Adipocyte (in vitro differentiated cells): Measurements from ENCODE around the gene IER2.
A peak's percentile ranks its signal among the peaks of the same experiment; 100 is the strongest.
"Not testable (repeated sequence)": the region's sequence is repeated elsewhere in the genome, so short reads cannot be mapped to it uniquely, and the experiment has no call there.

Experiments
- DNase-seq: peaks from one replicate; pipeline ENCODE4 v3.0.0-alpha.2; 2015; ENCODE audit warnings: low read depth
- H3K27me3 ChIP-seq: replicated peaks from 2 replicates; pipeline ENCODE4 v1.7.0; 2013; ENCODE audit warnings: mild to moderate bottlenecking, low read length, moderate library complexity; ENCODE audit not compliant: control insufficient read depth, insufficient read depth
- H3K36me3 ChIP-seq: 2 replicates; pipeline ENCODE4 v1.7.0; 2013; ENCODE audit warnings: low read length, mild to moderate bottlenecking, moderate library complexity; ENCODE audit not compliant: control insufficient read depth, insufficient read depth, severe bottlenecking
- H3K4me1 ChIP-seq: 2 replicates; pipeline ENCODE4 v1.7.0; 2013; ENCODE audit warnings: mild to moderate bottlenecking, low read length, moderate library complexity; ENCODE audit not compliant: control insufficient read depth, insufficient read depth
- H3K4me3 ChIP-seq: 2 replicates; pipeline ENCODE4 v1.7.0; 2013; ENCODE audit warnings: mild to moderate bottlenecking, low read length, moderate library complexity
- H3K9ac ChIP-seq: 2 replicates; pipeline ENCODE4 v1.7.0; 2013; ENCODE audit warnings: mild to moderate bottlenecking, low read length, moderate library complexity
- H3K9me3 ChIP-seq: 2 replicates; pipeline ENCODE4 v1.7.0; 2013; ENCODE audit warnings: mild to moderate bottlenecking, low read length, moderate library complexity; ENCODE audit not compliant: control insufficient read depth

Gene IER2

DNA sequence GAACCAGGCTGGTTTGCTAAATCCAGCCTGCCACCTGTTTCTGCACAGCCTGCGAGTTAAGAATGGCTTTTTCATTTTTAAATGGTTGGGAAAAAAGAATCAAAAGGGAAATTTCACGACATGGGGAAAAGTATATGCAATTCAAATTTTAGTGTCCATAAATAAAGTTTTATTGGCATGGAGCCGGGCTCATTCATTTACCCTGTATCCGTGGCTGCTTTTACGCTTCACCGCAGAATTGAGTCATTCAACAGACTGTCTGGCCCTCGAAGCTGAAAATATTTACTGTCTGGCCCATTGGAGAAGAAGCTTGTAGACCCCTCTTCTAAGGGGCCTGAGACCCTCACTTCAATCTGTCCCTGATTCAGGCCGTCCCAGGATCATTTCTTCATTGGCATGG, 26.1 kb downstream of the IER2 start:
- H3K9ac ChIP-seq: no peak overlapping the region
- DNase-seq: no peak
- no peaks in the 10 kb centered on the region for H3K27me3 ChIP-seq
- peaks cover 14% of the 10 kb centered on the region for H3K4me1 ChIP-seq
- H3K9me3 ChIP-seq: no peaks in the 10 kb centered on the region
- no peak overlapping the region for H3K4me3 ChIP-seq
- no peaks in the 10 kb centered on the region for H3K36me3 ChIP-seq

DNA sequence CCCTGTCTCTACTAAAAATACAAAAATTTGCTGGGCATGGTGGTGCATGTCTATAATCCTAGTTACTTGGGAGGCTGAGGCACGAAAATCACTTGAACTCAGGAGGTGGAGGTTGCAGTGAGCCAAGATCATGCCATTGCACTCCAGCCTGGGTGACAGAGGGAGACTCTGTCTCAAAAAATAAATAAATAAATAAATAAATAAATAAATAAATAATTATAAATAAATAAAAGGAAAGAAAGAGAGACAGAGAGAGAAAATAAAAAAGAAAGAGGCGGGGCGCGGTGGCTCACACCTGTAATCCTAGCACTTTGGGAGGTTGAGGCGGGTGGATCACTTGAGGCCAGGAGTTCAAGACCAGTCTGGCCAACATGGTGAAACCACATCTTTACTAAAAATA, 27.4 kb downstream of the IER2 start:
- peaks cover 15% of the 10 kb centered on the region for H3K4me1 ChIP-seq
- H3K36me3 ChIP-seq, H3K9ac ChIP-seq, H3K9me3 ChIP-seq, H3K4me3 ChIP-seq, DNase-seq, H3K27me3 ChIP-seq: not testable (repeated sequence)

DNA sequence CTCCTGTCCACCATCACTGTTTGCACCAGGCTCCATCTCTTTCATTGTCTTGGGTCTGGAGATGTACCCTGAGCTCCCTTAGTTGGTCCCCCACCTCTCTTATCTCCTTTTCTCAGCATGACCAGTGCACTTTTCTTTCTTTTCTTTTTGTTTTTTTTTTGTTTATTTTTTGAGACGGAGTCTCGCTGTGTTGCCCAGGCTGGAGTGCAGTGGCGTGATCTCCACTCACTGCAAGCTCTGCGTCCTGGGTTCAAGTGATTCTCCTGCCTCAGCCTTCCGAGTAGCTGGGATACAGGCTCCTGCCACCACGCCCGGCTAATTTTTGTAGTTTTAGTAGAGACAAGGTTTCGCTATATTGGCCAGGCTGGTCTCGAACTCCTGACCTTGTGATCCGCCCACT, 28.1 kb downstream of the IER2 start:
- not testable (repeated sequence) for H3K9me3 ChIP-seq, H3K9ac ChIP-seq, DNase-seq, H3K4me3 ChIP-seq, H3K27me3 ChIP-seq, H3K4me1 ChIP-seq, H3K36me3 ChIP-seq

DNA sequence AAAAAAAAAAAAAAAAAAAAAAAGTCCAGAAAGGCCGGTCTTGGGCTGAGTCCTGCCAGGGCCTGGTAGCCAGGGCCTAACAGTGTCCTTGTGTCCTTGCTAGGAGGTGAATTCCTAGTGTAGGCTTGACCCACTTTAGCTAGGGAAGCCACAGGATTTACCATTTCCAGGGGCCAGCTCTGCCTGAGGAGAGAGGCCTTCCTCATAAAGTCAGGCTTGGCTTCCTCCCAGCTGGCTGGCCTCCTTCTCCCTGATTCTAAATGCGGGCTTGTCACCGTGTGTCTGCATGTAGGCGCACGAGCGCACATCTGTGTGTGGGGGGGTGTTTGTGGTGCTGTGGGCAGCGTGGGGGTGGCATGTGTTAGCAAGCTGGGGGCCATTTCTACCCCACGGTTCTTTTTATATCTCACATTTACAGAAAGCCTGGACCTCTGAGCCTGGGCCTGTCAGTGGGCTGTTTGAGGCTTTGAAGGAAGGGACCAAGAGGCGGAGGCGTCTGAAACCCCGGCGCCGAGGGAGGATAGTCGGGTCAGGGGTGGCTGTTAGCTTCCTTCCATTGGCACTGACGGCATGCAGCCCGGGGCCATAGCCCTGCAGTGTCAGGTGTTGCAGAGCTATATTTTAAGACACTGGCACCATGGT, 31.7 kb downstream of the IER2 start:
- DNase-seq: peak; percentile 68
- Histone ChIP-seq H3K27me3 (no peaks in the 10 kb centered on the region), H3K4me3 (no peak overlapping the region), H3K9me3 (no peaks in the 10 kb centered on the region), H3K36me3 (no peaks in the 10 kb centered on the region), H3K4me1 (peaks cover 8% of the 10 kb centered on the region), H3K9ac (peak overlapping the region; percentile 64)

DNA sequence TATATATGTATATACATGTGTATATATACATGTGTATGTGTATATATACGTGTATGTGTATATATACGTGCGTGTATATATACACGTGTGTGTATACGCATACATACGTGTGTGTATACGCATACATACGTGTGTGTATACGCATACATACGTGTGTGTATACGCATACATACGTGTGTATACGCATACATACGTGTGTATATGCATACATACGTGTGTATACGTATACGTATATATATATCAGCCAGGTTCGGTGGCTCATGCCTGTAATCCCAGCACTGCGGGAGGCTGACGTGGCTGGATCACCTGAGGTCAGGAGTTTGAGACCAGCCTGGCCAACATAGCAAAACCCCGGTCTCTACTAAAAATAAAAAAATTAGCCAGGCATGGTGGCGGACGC, 34.7 kb downstream of the IER2 start:
- H3K36me3 ChIP-seq, H3K9me3 ChIP-seq, DNase-seq, H3K4me1 ChIP-seq, H3K4me3 ChIP-seq, H3K9ac ChIP-seq, H3K27me3 ChIP-seq: not testable (repeated sequence)

DNA sequence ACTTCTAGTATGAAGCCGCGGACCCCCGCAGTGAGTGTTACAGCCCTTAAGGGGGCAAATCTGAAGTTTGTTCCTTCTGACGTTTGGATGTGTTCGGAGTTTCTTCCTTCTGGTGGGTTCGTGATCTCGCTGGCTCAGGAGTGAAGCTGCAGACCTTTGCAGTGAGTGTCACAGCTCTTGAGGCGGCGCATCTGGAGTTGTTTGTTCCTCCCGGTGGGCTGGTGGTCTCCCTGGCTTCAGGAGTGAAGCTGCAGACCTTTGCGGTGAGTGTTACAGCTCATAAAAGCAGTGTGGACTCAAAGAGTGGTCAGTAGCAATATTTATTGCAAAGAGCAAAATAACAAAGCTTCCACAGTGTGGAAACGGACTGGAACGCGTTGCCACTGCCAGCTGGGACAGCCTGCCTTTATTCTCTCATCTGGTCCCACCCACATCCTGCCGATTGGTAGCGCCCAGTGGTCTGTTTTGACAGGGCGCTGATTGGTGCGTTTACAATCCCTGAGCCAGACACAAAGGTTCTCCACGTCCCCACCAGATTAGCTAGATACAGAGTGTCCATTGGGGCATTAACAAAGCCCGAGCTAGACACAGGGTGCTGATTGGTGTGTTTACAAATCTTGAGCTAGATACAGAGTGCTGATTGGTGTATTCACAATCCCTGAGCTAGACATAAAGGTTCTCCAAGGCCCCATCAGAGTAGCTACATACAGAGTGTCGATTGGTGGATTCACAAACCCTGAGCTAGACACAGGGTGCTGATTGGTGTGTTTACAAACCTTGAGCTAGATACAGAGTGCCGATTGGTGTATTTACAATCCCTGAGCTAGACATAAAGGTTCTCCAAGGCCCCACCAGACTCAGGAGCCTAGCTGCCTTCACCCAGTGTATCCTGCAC, 35.8 kb downstream of the IER2 start:
- H3K27me3 ChIP-seq, H3K9ac ChIP-seq, H3K4me3 ChIP-seq, H3K36me3 ChIP-seq, H3K9me3 ChIP-seq, DNase-seq, H3K4me1 ChIP-seq: not testable (repeated sequence)

DNA sequence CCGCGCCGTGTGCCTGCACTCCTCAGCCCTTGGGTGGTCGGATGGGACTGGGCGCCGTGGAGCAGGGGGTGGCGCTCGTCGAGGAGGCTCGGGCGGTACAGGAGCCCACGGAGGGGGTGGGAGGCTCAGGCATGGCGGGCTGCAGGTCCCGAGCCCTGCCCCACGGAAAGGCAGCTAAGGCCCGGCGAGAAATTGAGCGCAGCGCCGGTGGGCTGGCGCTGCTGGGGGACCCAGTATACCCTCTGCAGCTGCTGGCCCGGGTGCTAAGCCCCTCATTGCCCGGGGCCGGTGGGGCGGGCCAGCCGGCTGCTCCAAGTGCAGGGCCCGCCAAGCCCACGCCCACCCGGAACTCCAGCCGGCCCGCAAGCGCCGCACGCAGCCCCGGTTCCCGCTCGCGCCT, 36.5 kb downstream of the IER2 start:
- not testable (repeated sequence) for H3K36me3 ChIP-seq, H3K27me3 ChIP-seq, H3K4me3 ChIP-seq, H3K9ac ChIP-seq, DNase-seq, H3K9me3 ChIP-seq, H3K4me1 ChIP-seq

DNA sequence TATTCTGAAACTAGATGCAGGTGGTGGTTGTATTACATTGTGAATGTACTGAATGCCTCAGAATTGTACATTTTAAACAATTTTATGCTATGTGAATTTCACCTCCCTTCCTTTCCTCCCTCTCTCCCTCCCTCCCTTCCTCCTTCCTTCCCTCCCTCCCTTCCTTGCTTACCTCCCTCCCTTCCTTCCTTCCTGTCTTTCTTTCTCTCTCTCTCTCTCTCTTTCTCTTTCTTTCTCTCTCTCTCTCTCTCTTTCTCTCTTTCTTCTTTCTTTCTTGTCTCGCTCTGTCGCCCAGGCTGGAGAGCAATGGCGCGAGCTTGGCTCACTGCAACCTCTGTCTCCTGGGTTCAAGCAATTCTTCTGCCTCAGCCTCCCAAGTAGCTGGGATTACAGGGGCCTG, 37.2 kb downstream of the IER2 start:
- H3K27me3 ChIP-seq: no peaks in the 10 kb centered on the region
- no peak overlapping the region for H3K4me3 ChIP-seq
- H3K4me1 ChIP-seq: no peaks in the 10 kb centered on the region
- H3K9ac ChIP-seq: no peak overlapping the region
- DNase-seq: no peak
- no peaks in the 10 kb centered on the region for H3K9me3 ChIP-seq
- no peaks in the 10 kb centered on the region for H3K36me3 ChIP-seq

DNA sequence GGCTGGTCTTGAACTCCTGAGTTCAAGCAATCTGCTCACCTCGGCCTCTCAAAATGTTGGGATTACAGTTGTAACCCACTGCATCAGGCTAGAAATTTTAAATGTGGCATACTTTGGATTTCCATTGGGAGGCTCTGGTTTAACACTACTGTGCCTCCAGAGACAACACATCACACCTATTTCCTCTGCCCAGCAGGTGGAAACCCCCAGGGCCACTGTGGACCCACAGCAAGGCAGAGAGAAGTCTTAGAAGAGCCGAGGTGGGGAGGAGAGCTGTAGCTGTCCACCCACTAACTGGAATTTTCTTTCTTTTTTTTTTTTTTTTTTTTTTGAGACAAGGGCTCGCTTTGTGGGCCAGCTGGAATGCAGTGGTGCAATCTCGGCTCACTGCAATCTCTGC, 39.4 kb downstream of the IER2 start:
- no peak overlapping the region for H3K4me3 ChIP-seq
- H3K27me3 ChIP-seq: no peaks in the 10 kb centered on the region
- no peak overlapping the region for H3K9ac ChIP-seq
- no peaks in the 10 kb centered on the region for H3K36me3 ChIP-seq
- no peak for DNase-seq
- H3K9me3 ChIP-seq: no peaks in the 10 kb centered on the region
- no peaks in the 10 kb centered on the region for H3K4me1 ChIP-seq

DNA sequence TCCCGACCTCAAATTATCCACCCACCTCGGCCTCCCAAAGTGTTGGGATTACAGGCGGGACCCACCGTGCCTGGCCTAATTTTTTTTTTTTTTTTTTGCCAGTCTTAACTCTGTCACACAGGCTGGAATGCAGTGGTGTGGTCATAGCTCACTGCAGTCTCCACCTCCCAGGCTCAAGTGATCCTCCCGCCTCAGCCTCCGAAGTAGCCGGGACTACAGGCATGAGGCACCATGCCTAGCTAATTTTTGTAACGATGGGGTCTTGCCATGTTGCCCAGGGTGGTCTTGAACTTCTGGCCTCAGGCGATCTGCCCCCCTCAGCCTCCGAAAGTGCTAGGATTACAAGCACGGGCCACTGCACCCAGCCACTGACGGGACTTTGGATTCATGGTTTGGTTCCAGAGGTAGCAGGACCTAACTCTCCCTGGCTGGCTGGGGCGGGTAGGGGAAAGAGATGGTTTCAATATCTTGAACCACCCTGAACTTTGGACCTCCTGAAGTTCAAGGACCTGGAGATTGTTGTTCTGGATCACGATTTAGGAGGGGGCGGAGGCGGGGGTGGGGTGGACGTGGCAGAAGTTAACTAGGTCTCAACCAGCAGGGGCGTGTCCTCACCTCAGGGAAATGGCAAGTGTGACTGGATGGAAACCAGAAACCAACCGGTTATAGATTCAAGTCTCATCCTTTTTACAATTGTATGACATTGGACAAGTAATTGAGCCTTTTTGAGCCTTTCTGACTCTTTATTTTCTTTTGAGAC, 40.8 kb downstream of the IER2 start:
- Histone ChIP-seq H3K27me3 (no peaks in the 10 kb centered on the region), H3K4me1 (no peaks in the 10 kb centered on the region), H3K9ac (no peak overlapping the region), H3K36me3 (no peaks in the 10 kb centered on the region), H3K9me3 (no peaks in the 10 kb centered on the region), H3K4me3 (no peak overlapping the region)
- no peak for DNase-seq

DNA sequence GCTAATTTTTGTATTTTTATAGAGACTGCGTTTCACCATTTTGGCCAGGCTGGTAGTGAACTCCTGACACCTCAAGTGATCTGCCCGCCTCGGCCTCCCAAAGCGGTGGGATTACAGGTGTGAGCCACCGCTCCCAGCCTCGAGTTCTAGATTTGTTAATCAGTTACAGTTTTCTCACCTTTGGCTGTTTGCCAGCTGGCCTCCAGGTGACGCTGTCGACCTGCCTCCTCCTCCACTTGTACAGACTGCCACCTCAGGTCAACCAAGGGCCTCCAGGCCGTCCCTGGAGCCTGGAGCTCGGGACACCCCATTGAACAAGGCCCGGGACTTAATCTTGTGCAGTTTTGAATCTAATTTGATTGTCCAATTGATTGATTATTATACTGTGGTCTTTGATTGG, 45.5 kb downstream of the IER2 start:
- no peaks in the 10 kb centered on the region for H3K27me3 ChIP-seq
- no peak overlapping the region for H3K4me3 ChIP-seq
- H3K9me3 ChIP-seq: no peaks in the 10 kb centered on the region
- no peaks in the 10 kb centered on the region for H3K4me1 ChIP-seq
- no peak overlapping the region for H3K9ac ChIP-seq
- H3K36me3 ChIP-seq: no peaks in the 10 kb centered on the region
- DNase-seq: no peak
